ENCODE data around the gene PRKD1.

Gene PRKD1

DNA sequence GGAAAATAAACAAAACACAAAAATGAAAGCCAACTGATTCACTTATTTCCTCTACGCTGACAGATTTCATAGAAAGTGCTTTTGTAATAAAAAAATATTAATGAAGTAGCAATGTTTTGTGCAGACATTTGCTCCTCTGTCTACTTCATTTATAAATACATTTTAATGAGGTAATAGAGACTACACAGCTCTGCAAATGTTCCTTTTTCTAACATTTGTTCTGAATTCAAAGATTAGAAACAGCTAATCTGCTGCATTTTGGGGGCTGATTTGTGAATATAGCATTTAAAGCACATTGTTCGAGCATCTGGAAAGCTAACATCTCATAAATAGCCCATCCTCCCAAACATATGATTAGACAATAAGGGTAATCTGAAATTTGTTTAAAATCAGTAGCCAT lies 97.8 kb downstream of the PRKD1 start:
- DNase-seq: no peak

DNA sequence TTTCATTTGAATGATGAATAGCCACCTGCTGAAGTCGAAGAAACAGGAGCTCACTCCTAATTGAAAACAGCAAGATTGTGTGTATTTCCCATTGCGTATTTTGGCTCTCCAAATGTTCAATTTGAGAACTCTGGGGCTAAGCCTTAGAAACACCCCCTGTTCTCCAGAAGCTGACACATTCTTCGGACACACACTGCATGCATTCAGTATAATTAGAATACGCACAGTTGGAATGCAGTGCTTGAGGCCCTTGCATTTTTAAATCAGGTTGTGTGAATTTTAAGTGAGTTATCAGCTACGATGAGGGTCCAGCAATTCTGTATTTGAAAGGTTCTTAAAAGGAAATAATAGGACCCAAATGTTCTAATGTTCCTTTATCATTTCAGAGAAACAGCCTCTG lies 103.8 kb downstream of the PRKD1 start:
- no peak for DNase-seq

DNA sequence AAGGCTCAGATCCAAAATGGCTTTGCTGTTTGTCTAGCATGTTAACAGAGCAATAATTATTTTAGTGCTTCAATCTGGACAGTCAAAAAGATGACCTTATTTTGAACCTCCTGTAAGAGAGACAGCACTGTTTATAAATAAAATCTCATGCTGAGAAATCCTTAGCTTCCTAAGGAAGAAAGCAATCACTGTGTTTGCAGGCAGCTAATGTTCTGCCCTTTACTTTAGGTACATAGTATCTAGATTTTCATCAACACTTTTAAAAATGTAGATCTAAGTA lies 105.3 kb downstream of the PRKD1 start:
- DNase-seq: no peak

DNA sequence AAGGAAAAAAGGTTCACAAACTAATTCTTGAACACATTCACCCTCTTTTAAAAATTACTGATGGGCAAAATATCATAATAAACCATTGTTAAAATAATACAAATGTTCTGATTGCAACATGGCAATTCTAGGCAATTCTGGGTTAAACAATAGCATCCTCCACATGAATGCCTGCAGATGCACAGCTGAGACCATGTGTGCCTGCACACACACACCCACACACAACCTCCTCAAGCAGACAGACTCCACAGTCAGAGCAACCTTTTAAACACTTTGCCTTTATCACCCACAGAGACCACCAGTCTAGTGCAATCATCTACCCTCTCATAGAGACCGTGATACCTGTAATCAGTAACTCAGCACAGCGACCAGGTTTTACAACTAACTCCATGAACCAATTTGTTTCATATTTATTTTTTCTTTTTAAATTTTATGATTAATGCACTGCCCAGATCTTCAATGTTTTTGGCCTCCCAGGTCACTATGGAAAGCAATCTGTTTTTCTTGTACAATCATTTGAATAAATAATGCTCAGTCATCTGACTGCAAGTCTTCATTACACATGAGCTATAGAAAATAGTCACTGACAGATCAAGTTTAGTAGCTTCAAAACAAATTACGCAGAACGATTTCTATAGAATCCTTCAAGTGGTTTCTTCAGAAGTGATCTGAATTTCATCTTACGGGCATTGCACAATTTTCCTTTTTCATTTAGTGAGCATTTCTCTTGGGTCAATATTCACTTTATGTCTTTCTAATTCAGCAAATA lies 105.8 kb downstream of the PRKD1 start:
- no peak for DNase-seq

DNA sequence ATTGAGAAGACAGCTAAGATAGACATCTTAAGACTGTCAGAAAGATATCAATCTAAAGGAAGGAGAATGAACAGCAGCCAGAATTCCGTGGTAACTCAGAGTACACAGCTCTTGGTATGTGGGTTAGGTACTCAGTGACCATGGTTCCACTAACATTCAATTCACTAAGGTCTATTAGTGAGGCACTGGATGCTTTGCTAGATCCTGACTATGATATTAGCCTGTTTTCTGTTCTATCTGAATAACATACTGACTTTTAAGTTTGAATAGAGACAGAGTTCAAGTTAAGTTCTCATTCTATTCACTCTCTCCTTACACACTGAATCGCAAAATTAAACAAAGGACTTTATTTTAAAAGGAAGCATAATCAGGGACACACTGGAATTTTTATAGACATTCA lies 106.4 kb downstream of the PRKD1 start:
- DNase-seq: no peak

DNA sequence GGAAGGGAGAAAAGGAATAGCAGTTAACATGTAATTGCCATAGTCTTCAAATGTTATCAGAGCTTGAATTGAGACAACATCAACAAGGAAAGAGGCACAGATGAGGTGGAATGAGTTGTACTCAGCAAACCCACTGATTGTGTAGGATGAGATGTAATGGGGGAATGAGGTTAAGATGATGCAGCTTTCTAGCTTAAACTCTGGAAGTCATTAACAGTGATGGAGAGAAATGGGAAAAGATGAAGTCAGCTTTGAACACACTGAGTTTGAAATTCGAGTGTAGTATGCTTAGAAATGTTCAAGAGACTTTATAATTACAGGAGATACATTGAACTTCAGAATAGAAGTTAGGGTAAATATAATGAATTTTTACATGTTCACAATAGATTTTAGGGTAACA lies 106.9 kb downstream of the PRKD1 start:
- DNase-seq: no peak

DNA sequence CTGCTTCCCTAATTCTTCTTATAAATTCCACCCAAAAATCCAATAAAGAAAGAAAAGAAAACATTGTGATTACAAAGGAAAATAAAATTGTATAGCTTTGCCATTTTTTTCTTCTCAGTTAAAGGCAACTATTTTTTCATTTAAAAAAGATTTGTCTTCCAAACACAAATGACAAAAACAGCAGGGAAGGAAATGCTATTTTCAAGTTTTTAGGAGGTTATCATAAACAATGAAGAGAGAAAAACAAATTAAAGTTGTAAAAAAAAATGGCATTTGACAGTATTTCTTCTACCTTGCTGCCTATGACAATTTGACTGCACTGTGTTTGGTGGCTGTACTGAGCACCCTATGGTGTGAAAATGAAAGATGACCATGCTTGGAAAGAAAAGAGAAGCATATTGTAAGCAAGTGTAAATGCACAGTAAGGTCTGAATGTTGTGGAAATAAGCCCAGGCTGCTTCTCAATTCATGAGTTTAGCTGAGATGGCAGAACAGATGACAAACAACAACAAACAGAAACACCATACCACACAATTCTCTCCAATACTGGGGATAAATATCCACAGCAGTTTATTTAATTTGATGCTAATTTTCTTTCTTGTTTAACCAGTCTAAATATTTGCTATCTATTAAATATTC lies 109.8 kb downstream of the PRKD1 start:
- DNase-seq: no peak

DNA sequence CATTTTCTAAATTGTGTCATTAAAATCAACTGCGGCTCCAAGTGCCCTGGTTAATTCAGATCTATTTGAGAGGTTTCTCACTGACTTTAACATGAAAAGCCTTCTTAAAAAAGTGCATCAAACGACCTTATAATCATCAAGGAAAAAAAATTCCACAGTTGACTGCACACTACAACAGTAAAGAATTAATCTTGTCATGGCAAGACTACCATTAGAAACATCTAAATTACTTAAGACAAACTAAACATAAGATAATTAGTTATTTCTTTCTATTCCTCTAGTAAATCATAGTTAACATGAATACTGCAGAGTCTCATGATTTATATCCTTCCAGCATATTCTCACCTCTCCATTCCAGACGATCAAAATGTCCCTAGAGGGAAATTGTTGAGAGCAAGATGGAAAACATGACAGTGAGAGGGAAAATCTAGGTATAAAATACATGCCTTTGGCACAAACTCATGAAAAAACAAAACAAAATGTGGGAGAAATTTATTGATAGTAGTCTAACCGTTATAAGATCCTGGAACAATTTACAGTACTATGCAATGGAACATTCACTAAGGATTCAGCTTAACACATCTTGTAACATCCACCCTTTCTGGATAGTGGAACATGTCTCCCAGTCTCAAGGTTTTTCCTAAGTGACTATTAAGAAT lies 112.5 kb downstream of the PRKD1 start:
- DNase-seq: no peak

DNA sequence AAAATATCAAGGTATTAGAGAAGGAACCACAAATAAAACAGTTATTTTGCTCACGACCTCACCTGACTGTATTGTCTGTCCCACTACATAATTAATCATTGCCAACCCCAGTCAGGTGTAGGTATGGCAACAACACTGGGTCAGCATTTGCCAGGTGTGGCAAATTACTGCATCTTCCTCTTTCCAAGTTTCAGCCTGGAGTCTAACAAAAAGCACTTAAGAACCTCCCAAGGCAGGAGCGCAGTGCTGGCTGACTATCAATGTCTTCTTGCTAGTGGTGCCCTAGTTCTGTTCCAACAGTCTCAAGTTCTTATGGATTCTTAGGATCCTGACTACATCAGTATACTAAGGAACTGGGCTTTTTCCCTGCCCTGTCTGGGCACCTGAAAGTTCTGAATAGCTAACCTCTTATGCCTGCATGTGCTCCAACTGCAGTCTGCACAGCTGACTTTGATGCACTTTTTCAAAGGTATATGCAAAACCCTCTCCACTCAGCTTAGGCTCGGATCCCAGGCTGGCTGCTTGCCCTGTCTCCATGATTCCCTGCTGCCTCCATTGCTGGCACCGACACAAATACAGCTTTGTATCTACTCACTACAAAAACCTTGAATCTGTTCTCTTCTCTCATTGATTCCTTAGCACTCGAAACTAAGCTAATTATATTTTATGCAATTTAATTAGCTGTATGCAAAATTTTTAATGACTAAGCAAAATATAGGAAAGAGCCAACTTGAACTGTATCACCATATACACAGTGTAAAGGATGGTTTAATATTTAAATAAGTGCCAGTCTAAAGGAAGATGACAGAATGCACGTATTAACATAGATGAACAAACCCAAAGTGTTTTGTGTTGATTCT lies 113.3 kb downstream of the PRKD1 start:
- no peak for DNase-seq

DNA sequence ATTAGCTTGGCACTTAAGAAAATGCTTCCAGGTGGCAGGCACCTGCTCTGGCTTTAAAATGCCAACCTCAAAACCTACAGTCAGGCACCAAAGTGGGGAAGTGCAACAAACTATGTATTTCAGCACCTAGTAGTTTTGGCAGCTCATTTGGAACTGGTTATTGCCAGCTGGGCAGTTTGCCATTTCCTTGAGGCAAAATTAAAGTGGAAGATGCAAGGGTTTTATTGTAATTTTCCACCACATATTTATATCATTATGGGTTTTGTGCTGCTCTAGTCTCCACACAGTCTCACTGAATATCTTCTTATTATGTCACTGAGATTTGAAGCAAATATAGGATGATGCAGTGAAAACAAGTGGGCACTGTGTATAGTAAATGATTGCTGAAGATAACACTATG lies 117.0 kb downstream of the PRKD1 start:
- no peak for DNase-seq

DNA sequence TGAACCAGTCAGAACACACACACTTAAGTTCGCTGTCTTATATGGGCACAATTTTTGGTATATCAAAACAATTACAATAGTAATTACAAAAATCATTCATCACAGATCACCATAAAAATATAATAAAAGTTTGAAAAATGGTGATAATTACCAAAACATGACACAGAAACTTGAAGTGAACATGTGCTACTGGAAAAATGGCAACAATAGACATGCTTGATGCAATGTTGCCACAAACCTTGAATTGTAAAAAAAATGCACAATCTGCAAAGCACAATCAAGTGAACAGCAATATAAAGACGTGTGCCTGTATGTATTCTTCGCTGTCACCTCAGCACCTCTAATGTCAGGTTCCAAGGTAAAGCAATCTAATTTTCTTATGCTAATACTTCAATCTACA lies 117.6 kb downstream of the PRKD1 start:
- DNase-seq: no peak

DNA sequence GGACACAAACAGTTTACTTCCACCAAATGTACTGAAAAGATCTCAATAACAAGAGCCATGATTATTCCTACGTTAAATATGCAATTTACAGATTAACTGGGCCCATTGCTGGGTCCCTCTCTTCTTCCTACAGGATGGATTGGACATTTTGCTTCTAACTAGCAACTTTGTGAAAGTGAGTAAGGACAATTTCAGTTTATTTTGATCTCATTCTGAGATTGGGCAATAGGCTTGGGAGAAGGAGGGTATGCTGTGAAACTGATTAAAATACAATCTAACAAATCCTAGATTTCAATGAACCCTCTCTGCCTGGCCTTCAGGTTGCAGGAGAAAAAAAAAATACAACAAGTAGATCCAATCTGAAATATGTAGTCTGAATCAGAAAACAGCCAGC lies 121.5 kb downstream of the PRKD1 start:
- DNase-seq: no peak

DNA sequence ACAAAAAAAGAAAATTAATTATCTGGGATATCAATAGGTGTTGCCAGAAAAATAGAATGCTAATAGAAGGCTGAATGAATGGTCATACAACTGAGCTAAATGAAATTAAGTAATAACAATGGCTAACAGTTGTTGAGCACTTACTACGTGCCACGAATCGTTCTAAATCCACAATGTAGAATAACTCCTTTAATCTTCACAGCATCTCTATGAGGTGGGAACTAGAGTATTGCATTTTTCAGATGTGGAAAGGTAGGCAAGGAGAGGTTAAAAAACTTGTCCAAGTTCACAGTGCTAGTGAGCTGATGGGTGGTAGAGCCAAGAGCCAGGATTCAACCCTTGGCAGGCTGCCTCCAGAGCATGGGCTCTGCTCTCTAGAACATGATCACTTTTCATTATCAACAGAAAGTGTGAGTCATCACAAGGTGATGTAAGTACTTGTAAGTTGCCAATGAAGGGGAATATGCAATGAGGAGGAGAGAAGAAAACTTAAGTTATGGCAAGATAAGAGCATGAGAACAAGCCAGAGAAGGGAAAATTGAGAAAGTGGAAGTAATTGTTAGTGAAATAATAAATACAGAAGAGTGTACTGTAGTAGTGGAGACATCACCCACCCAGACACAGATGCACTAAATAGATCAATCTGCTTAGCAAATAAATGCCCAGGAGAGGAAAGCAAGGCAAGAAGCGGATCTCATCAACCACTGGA lies 122.1 kb downstream of the PRKD1 start:
- DNase-seq: no peak

DNA sequence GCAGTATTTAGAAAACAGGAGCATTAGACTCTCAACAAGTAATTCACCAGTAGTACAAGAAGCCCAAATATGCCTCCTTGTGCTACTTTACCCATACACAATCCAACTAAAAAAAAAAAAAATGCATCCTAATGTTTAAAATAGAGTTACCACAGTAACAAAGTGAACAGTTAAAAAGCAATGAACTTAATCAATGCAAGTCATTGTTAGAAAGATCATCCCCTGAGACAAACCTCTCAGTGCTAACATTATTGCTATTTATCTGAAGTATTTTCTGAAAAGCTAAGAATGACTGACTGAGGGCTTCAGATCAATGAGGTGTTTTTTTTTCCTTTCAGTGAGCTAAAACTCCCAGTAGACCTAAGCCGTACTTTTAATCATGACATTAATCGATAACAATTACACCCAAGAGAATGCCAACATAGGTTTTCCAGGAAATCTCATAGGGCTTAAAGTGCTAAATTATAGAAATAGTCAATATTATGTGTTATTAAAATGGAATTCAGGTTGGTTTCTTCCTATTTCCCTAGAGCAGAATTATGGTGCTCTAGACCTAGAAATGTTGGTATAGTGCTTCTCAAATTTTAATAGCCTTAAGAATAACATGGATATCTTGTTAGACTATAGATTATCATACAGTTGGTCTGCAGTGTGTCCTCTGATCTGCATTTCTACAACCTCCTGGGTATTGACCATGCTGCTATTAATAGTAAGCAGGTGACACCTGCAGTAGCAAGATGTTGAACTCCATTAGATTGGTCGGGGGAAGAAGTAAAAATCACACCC lies 123.0 kb downstream of the PRKD1 start:
- DNase-seq: no peak

DNA sequence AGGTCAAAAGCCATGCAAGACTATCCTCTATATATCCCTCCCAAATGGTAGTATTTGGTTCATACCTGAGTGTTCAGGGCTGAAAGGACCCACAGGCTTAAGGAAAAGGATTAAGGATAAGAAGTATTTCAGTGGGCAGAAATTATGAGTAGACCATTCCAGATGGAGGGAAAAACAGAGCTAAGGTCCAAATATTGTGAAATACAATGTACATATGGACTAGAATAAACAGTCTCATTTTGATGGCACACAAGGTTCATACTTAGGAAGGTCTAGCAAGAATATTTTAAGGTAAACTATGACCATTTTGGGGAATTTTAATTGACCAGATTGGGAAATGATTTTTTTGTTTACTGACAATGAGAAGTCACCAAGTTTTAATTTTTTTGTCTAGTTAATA lies 124.6 kb downstream of the PRKD1 start:
- no peak for DNase-seq

DNA sequence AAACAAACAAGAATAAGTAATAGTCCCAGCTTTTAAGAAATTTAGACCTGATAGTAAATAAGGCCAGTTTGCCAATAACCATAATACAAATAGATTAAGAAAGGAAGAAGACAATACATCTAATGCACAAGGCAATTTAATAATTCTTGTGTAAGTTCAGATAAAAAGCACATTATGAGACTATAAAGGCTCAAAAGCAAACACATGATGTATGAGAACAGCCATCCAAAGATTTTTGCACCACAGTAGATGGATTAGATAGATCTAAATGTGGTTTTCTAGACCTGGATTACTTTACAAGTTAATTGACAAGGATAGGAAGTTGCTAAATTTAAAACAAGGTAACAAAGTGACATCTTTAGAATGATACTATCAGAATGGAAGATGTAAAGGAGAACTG lies 125.4 kb downstream of the PRKD1 start:
- DNase-seq: no peak

DNA sequence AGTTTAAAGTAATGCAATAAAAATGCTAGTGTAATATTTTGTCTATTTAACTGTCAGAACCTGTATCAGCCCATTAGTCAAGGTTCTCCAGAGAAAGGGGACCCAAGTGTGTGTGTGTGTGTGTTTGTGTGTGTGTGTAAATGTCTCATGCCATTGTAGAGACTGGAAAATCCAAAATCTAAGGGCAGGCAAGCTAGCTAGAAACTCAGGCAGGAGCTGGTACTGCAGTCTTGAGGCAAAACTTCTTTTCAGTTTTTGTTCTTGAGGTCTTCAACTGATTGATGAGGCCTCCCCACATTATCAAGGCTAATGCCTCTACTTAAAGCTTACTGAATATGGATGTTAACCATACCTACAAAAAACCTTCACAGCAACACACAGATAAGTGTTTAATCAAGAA lies 126.7 kb downstream of the PRKD1 start:
- no peak for DNase-seq

DNA sequence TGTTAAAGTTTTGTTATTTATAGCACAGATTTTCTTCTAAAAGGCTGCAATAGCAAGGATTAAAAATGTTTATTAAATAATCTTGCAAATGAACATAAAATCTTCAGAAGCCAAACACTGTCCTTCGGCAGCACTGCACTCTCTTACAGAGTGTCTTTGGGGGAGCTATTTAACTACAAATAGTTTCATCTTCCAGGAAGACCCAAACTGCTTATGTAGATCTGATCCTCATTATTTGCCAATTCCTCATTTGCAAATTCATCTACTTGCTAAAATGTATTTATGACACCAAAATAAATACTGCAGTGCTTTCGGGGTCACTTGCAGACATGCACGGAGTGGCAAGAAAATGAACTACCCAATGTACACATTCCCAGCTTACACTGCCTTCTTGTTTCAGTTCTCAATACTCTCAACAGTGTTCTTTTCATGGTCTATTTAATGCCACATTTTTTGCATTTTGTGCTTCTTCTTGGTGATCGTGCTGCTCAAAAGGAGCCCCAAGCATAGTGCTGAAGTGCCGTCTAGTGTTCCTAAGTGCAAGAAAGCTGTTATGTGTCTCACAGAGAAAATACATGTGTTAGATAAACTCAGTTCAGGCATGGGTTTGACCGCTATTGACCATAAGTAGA lies 128.1 kb downstream of the PRKD1 start:
- no peak for DNase-seq

DNA sequence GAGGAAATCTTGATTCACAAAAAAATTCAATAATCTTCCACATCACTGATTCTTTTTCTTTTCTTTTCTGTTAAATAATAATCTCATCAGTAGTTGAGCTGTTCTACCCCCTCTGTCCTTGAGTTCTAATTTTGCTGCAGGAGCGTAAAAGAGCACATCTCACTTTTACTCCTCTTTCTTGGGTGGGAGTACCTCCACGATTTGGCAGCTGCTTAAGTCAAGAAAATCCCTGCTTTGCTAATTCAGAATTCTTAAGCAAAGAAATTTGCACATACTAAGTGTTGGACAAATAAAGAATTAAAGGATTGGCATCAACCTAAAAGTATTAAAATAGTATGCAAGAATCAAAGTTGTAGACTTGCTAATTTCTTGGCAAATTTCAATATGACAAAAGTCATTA lies 128.8 kb downstream of the PRKD1 start:
- no peak for DNase-seq

DNA sequence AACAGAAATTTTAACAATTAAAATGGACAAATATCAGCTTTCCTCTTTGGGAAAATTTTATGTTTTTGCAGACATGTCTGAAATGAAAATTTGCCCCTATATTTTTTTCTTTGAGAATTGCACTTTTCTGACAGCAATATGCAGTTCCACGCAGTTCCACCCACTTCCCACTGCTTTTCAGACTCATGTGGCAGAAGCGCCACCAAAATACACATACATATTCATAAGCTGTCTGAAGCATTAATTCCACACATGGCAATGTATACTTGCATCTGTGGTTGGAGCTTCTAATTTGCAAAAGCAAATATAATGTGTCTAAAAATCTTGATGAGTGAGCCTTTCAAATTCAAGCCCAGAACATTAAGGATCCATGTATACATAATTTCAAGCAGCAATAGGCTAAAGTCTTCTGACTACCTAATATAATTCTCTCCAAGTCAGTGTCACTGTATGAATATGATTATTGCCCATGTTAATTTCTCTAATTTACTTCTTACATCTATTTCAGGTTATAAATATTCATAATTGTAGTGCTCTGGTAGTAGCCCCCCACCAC lies 129.5 kb downstream of the PRKD1 start:
- no peak for DNase-seq

DNA sequence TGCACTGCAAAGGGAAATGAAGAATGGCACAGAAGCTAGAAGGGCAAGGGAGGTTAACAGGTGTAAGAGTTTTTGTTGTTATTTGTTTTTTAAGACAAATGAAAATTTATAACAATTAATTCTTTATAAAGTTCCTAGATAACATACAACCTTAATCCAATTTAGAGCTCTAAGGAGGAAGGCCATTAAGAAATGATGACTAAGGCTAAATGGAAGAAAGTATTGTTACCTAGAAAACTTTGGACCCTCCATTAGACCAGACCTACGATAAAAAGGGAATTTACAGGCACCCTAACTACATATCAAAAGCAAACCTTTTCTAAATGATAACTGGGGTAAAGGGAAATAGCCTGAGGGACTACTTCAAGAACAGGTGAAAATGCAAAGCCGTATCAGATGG lies 130.8 kb downstream of the PRKD1 start:
- DNase-seq: no peak
